ENCODE data around the gene C3orf49. TPM values are rescaled to one million over a fixed set of nuclear protein-coding genes. Genes with fewer than 3 reads are reported as not detected.

Gene C3orf49
- total and polyA plus RNA-seq, 9 of the 15 experiments (the other 6 are each of a cell fraction or from before 2014, with no cell fraction given): not detected

DNA sequence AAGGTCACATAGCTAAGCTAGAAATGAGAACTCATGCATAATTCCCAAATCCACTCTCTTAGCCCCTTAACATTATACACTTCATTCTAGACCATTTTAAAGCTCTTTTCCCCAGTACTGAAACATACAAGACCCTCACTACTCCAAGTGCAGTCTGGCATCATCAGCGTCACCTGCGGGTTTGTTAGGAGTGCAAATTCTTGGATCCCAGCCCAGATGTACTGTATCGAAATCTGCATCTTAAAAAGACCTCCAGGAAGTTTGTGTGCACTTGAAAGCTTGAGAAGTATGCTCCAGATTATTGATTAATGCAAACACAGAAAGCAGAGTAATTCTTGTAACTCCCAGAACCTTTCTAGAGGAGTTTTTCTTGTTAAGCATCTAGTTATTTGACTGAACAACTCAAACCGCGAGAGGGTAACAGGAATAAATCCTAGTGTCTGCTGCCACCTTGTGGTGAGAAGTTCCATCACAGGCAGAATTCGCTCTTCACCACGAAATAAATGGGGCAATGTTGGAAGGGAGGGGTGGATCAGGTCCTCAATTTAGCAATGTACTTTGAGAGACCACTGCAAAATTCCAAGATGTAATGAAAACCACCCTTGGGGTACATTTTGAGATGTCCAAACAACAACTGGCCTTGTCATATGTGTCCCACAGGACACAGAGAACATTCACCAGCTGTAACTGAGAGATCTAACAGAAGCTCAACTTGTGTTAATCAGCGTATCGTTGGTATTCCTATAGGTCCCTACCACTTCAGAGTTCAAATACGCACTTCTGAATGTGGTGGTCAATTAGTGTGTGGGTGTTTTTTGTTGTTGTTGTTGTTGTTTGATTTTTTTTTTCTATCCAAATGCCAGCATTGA, 583 bp upstream of the C3orf49 start (continued):
- TF ChIP-seq NR3C1 (CRISPR knock-in tag; IDR thresholded peaks at IDR 0.05): no peak
- TF ChIP-seq ZNF263 (CRISPR knock-in tag; IDR thresholded peaks at IDR 0.05; ENCODE audit: borderline replicate concordance): no peak
- TF ChIP-seq ZNF12 (CRISPR knock-in tag; IDR thresholded peaks at IDR 0.05): no peak
- TF ChIP-seq, protein P1, sequence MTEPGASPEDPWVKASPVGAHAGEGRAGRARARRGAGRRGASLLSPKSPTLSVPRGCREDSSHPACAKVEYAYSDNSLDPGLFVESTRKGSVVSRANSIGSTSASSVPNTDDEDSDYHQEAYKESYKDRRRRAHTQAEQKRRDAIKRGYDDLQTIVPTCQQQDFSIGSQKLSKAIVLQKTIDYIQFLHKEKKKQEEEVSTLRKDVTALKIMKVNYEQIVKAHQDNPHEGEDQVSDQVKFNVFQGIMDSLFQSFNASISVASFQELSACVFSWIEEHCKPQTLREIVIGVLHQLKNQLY (CRISPR knock-in tag; conservative IDR thresholded peaks at IDR 0.05): no peak
- TF ChIP-seq RBM14 (IDR thresholded peaks at IDR 0.05; ENCODE audit: borderline replicate concordance, insufficient read depth, low read depth, low read length): no peak
- TF ChIP-seq ZNF239 (CRISPR knock-in tag; IDR thresholded peaks at IDR 0.05): no peak
- TF ChIP-seq KLF6 (CRISPR knock-in tag; IDR thresholded peaks at IDR 0.05; ENCODE audit: borderline replicate concordance): no peak
- TF ChIP-seq HMG20A (CRISPR knock-in tag; conservative IDR thresholded peaks at IDR 0.05): no peak
- no peak for TF ChIP-seq SETDB1 (IDR thresholded peaks at IDR 0.05; ENCODE audit: low read length)
- TF ChIP-seq, protein P2, sequence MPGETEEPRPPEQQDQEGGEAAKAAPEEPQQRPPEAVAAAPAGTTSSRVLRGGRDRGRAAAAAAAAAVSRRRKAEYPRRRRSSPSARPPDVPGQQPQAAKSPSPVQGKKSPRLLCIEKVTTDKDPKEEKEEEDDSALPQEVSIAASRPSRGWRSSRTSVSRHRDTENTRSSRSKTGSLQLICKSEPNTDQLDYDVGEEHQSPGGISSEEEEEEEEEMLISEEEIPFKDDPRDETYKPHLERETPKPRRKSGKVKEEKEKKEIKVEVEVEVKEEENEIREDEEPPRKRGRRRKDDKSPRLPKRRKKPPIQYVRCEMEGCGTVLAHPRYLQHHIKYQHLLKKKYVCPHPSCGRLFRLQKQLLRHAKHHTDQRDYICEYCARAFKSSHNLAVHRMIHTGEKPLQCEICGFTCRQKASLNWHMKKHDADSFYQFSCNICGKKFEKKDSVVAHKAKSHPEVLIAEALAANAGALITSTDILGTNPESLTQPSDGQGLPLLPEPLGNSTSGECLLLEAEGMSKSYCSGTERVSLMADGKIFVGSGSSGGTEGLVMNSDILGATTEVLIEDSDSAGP (CRISPR knock-in tag; IDR thresholded peaks at IDR 0.05): no peak
- TF ChIP-seq, protein P3, sequence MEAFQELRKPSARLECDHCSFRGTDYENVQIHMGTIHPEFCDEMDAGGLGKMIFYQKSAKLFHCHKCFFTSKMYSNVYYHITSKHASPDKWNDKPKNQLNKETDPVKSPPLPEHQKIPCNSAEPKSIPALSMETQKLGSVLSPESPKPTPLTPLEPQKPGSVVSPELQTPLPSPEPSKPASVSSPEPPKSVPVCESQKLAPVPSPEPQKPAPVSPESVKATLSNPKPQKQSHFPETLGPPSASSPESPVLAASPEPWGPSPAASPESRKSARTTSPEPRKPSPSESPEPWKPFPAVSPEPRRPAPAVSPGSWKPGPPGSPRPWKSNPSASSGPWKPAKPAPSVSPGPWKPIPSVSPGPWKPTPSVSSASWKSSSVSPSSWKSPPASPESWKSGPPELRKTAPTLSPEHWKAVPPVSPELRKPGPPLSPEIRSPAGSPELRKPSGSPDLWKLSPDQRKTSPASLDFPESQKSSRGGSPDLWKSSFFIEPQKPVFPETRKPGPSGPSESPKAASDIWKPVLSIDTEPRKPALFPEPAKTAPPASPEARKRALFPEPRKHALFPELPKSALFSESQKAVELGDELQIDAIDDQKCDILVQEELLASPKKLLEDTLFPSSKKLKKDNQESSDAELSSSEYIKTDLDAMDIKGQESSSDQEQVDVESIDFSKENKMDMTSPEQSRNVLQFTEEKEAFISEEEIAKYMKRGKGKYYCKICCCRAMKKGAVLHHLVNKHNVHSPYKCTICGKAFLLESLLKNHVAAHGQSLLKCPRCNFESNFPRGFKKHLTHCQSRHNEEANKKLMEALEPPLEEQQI (IDR thresholded peaks at IDR 0.05): no peak
- TF ChIP-seq RBBP5 (IDR thresholded peaks at IDR 0.05; ENCODE audit: borderline replicate concordance, insufficient read depth, low read length, poor library complexity, severe bottlenecking): no peak
- TF ChIP-seq NFIC (IDR thresholded peaks at IDR 0.05): peak; percentile 52

Measured in K562 (cell line).